EH (cell line): ENCODE measurements around the gene HS6ST1.
"Not testable (repeated sequence)": the region's sequence is repeated elsewhere in the genome, so short reads cannot be mapped to it uniquely, and the experiment has no call there.

Experiments used
- DNase-seq: peaks from one replicate; pipeline ENCODE4 v3.0.0-alpha.2; 2015; ENCODE audit warnings: low read depth

The HS6ST1 gene

GRCh38 chr2:128321784-128322714 is 3.4 kb upstream of the HS6ST1 start:
- peak; percentile 86 for DNase-seq

GRCh38 chr2:128320906-128321771 is 2.5 kb upstream of the HS6ST1 start:
- no peak for DNase-seq

- DNase-seq = no peak
Observed at GRCh38 chr2:128320192-128320905, 1.7 kb upstream of the HS6ST1 start.

- no peak for DNase-seq
Observed at GRCh38 chr2:128319631-128320191, 1.0 kb upstream of the HS6ST1 start.

- not testable (repeated sequence) for DNase-seq
Observed at GRCh38 chr2:128318245-128318644, 423 bp downstream of the HS6ST1 start.

GRCh38 chr2:128317899-128318225 is 806 bp downstream of the HS6ST1 start:
- DNase-seq = not testable (repeated sequence)

- DNase-seq = peak; percentile 25
Observed at GRCh38 chr2:128317181-128317898, 1.3 kb downstream of the HS6ST1 start.

- no peak for DNase-seq
Observed at GRCh38 chr2:128316777-128317180, 1.9 kb downstream of the HS6ST1 start.

GRCh38 chr2:128315829-128316776 is 2.6 kb downstream of the HS6ST1 start:
- peak; percentile 66 for DNase-seq

- no peak for DNase-seq
Observed at GRCh38 chr2:128315122-128315828, 3.4 kb downstream of the HS6ST1 start.

- DNase-seq = no peak
Observed at GRCh38 chr2:128314348-128315121, 4.1 kb downstream of the HS6ST1 start.

- no peak for DNase-seq
Observed at GRCh38 chr2:128313931-128314347, 4.7 kb downstream of the HS6ST1 start.

- peak; percentile 37 for DNase-seq
Observed at GRCh38 chr2:128313091-128313836, 5.4 kb downstream of the HS6ST1 start.

- DNase-seq = no peak
Observed at GRCh38 chr2:128312411-128312810, 6.3 kb downstream of the HS6ST1 start.

GRCh38 chr2:128311755-128312341 is 6.8 kb downstream of the HS6ST1 start:
- no peak for DNase-seq

- no peak for DNase-seq
Observed at GRCh38 chr2:128311216-128311754, 7.4 kb downstream of the HS6ST1 start.

GRCh38 chr2:128310761-128311160 is 7.9 kb downstream of the HS6ST1 start:
- DNase-seq = no peak
